SK-N-SH (cell line): ENCODE data around the gene PDXDC1. TPM values are rescaled to one million over a fixed set of nuclear protein-coding genes. Genes with fewer than 3 reads are reported as not detected.
A peak's percentile ranks its signal among the peaks of the same experiment; 100 is the strongest.
"Not testable (repeated sequence)": the region's sequence is repeated elsewhere in the genome, so short reads cannot be mapped to it uniquely, and the experiment has no call there.

Source experiments
- CTCF ChIA-PET: fragments of 300-600, 350-600 bp; formaldehyde crosslinking; extraction: SDS; loops from one replicate; lab custom pipeline; 2021; lab: Yijun Ruan, JAX
- POLR2A ChIA-PET: fragments of 350-600 bp; sonication (Branson Sonifier 250); formaldehyde crosslinking; extraction: SDS; loops from one replicate; lab custom pipeline; 2020; ENCODE audit warnings: antibody characterized with exemption, inconsistent platforms; lab: Yijun Ruan, JAX
- DNase-seq: peaks from one replicate; pipeline ENCODE4 v3.0.0; 2012
- H2AFZ ChIP-seq: fragments of 200-600 bp; sonication (generic); 2 replicates; pipeline ENCODE4 v1.8.1; 2016; ENCODE audit warnings: antibody characterized with exemption, mild to moderate bottlenecking, low read depth
- H3F3A ChIP-seq: fragments of 200-600 bp; sonication (generic); replicated peaks from 2 replicates; pipeline ENCODE3; 2016; ENCODE audit warnings: antibody characterized with exemption, mild to moderate bottlenecking; ENCODE audit not compliant: insufficient read depth
- H3K27ac ChIP-seq, 2 experiments: fragments of 200-500 bp in 1 of 2; fragments of 200-600 bp in 1 of 2; sonication (Bioruptor generic) in 1 of 2; sonication (generic), shearing (Covaris generic) in 1 of 2; 2 replicates each; pipeline versions ENCODE4 v1.5.1 to v1.6.1; 2014 to 2016; ENCODE audit warnings: low read depth in 2 of 2, inconsistent platforms in 1 of 2, low read length in 1 of 2, mild to moderate bottlenecking in 1 of 2, mixed read lengths in 1 of 2
- H3K27me3 ChIP-seq: fragments of 200-600 bp; sonication (generic), shearing (Covaris generic); 2 replicates; pipeline ENCODE4 v1.6.1; 2016; ENCODE audit warnings: mixed run types; ENCODE audit not compliant: insufficient read depth
- H3K36me3 ChIP-seq, 2 experiments: fragments of 200-500 bp in 1 of 2; fragments of 200-600 bp in 1 of 2; sonication (Bioruptor generic) in 1 of 2; sonication (generic) in 1 of 2; replicated peaks in 1 of 2; 2 replicates each; pipeline versions ENCODE3 to v1.5.1; 2014 to 2016; ENCODE audit warnings: low read length in 1 of 2, mild to moderate bottlenecking in 1 of 2; ENCODE audit not compliant: insufficient read depth in 2 of 2, control insufficient read depth in 1 of 2
- H3K4me1 ChIP-seq, 2 experiments: fragments of 200-500 bp in 1 of 2; fragments of 200-600 bp in 1 of 2; sonication (Bioruptor generic) in 1 of 2; sonication (generic), shearing (Covaris generic) in 1 of 2; 2 replicates each; pipeline versions ENCODE4 v1.5.1 to v1.6.1; 2014 to 2016; ENCODE audit warnings: low read depth in 1 of 2, low read length in 1 of 2, mixed run types in 1 of 2; ENCODE audit not compliant: insufficient read depth in 2 of 2, control insufficient read depth in 1 of 2
- H3K4me2 ChIP-seq: fragments of 200-600 bp; sonication (generic), shearing (Covaris generic); 2 replicates; pipeline ENCODE4 v1.6.1; 2017; ENCODE audit warnings: mixed run types
- H3K4me3 ChIP-seq, 2 experiments: fragments of 200-500 bp in 1 of 2; fragments of 200-600 bp in 1 of 2; sonication (Bioruptor generic) in 1 of 2; sonication (generic), shearing (Covaris generic) in 1 of 2; 2 replicates each; pipeline versions ENCODE4 v1.5.1 to v1.8.1; 2014 to 2016; ENCODE audit warnings: low read depth in 2 of 2, inconsistent platforms in 1 of 2, low read length in 1 of 2, mild to moderate bottlenecking in 1 of 2, mixed read lengths in 1 of 2, moderate library complexity in 1 of 2
- H3K79me2 ChIP-seq: fragments of 200-600 bp; sonication (generic); 2 replicates; pipeline ENCODE4 v1.8.1; 2017; ENCODE audit warnings: mild to moderate bottlenecking; ENCODE audit not compliant: insufficient read depth
- H3K9ac ChIP-seq: fragments of 200-600 bp; sonication (generic); 2 replicates; pipeline ENCODE4 v1.6.1; 2017; ENCODE audit warnings: mixed run types
- H3K9me2 ChIP-seq: fragments of 200-600 bp; sonication (generic); 2 replicates; pipeline ENCODE4 v1.6.1; 2017; ENCODE audit warnings: mixed run types
- H3K9me3 ChIP-seq: fragments of 200-600 bp; sonication (generic); 2 replicates; pipeline ENCODE4 v1.6.1; 2017; ENCODE audit warnings: mixed run types, mild to moderate bottlenecking, moderate library complexity
- H4K20me1 ChIP-seq: fragments of 200-600 bp; sonication (generic); 2 replicates; pipeline ENCODE4 v1.6.1; 2017; ENCODE audit warnings: mild to moderate bottlenecking, mixed run types; ENCODE audit not compliant: insufficient read depth
- ELF1 ChIP-seq: IDR thresholded peaks from 2 replicates; pipeline ENCODE4 v1.4.0; 2012
- EZH2phosphoT487 ChIP-seq: fragments of 200-600 bp; sonication (generic); IDR thresholded peaks from 2 replicates; pipeline ENCODE4 v1.6.1; 2017; ENCODE audit warnings: low read depth, mixed run types, mild to moderate bottlenecking, antibody characterized with exemption, moderate library complexity, borderline replicate concordance
- FOSL2 ChIP-seq: IDR thresholded peaks from 2 replicates; pipeline ENCODE4 v1.4.0; 2012; ENCODE audit warnings: low read depth, mild to moderate bottlenecking, moderate library complexity, borderline replicate concordance
- FOXM1 ChIP-seq: IDR thresholded peaks from 2 replicates; pipeline ENCODE4 v1.4.0; 2012; ENCODE audit warnings: low read depth, mild to moderate bottlenecking
- NRF1 ChIP-seq: IDR thresholded peaks from 2 replicates; pipeline ENCODE4 v1.6.1; 2012; ENCODE audit warnings: low read depth, mild to moderate bottlenecking, low read length
- RAD21 ChIP-seq: IDR thresholded peaks from 2 replicates; pipeline ENCODE4 v1.6.1; 2012; ENCODE audit warnings: mild to moderate bottlenecking, low read length
- RCOR1 ChIP-seq: fragments of 150-350 bp; IDR thresholded peaks from 2 replicates; pipeline ENCODE4 v1.6.1; 2017; ENCODE audit warnings: antibody characterized with exemption, low read length
- REST ChIP-seq: IDR thresholded peaks from 2 replicates; pipeline ENCODE4 v1.6.1; 2012; ENCODE audit warnings: mild to moderate bottlenecking, low read depth, low read length, moderate library complexity
- SIN3A ChIP-seq: IDR thresholded peaks from 2 replicates; pipeline ENCODE4 v1.6.1; 2012; ENCODE audit warnings: low read depth, mild to moderate bottlenecking, low read length, moderate library complexity, borderline replicate concordance
- TAF1 ChIP-seq: IDR thresholded peaks from 2 replicates; pipeline ENCODE4 v1.6.1; 2012; ENCODE audit warnings: low read depth, mild to moderate bottlenecking, low read length, moderate library complexity, borderline replicate concordance
- WGBS: methylation state at CpG from one replicate; pipeline ENCODE4 v1.1.6; 2017; ENCODE audit warnings: low lambda C conversion rate; 5-methylcytosine and 5-hydroxymethylcytosine counted together
- polyA plus RNA-seq, 3 experiments: library from polyadenylated mRNA; depleted of rRNA; stranded (reverse); fragments of >200 nt; gene quantifications; 2 replicates each; pipeline ENCODE4 v1.2.3, GENCODE V29; 2012

PDXDC1 gene
- polyA plus RNA-seq, 1 of the 3 experiments (the other 2 are of a cell fraction), result 37.4 TPM

GRCh38 chr16:14965328-14965727, 9.5 kb upstream of the PDXDC1 start:
- WGBS, result 86% methylated on average over 17 of the region's 17 CpGs
- TF ChIP-seq RAD21 (no peak), ELF1 (no peak), NRF1 (no peak), EZH2phosphoT487 (no peak), SIN3A (no peak), TAF1 (no peak), FOSL2 (no peak), REST (no peak), FOXM1 (no peak), RCOR1 (no peak)
- peaks cover 7% of the 10 kb centered on the region; the same call in 1 of the 2 replicates for H3K9me3 ChIP-seq
- H3K4me1 ChIP-seq, result no peaks in the 10 kb centered on the region
- CTCF ChIA-PET, result no interaction called here
- H3K36me3 ChIP-seq, result no peaks in the 10 kb centered on the region
- DNase-seq, result no peak
- H3K79me2 ChIP-seq, result no peaks in the 10 kb centered on the region
- no peak overlapping the region for H3K9ac ChIP-seq
- H3K4me2 ChIP-seq, result no peak overlapping the region
- POLR2A ChIA-PET, result no interaction called here
- no peak overlapping the region for H3K27ac ChIP-seq
- H4K20me1 ChIP-seq, result no peaks in the 10 kb centered on the region
- no peak overlapping the region for H2AFZ ChIP-seq
- no peaks in the 10 kb centered on the region for H3K9me2 ChIP-seq
- no peak overlapping the region for H3K4me3 ChIP-seq
- no peaks in the 10 kb centered on the region for H3K27me3 ChIP-seq
- no peaks in the 10 kb centered on the region for H3F3A ChIP-seq

GRCh38 chr16:14969795-14970194, 5.0 kb upstream of the PDXDC1 start:
- H3K9me3 ChIP-seq, H3K79me2 ChIP-seq, DNase-seq, H3K9me2 ChIP-seq, H3K9ac ChIP-seq, POLR2A ChIA-PET, H3K4me3 ChIP-seq, H3F3A ChIP-seq, H3K4me2 ChIP-seq, H2AFZ ChIP-seq, H3K27ac ChIP-seq, CTCF ChIA-PET, H4K20me1 ChIP-seq, H3K27me3 ChIP-seq, H3K4me1 ChIP-seq, H3K36me3 ChIP-seq: not testable (repeated sequence)
- 94% methylated on average over 3 of the region's 3 CpGs for WGBS

GRCh38 chr16:14971621-14972228, 3.1 kb upstream of the PDXDC1 start:
- peaks cover 22% of the 10 kb centered on the region for H3K79me2 ChIP-seq
- H3K4me1 ChIP-seq, POLR2A ChIA-PET, H3K4me2 ChIP-seq, H3K36me3 ChIP-seq, H3K27ac ChIP-seq, H3K4me3 ChIP-seq, H4K20me1 ChIP-seq, H3K9me2 ChIP-seq, H3K9ac ChIP-seq, CTCF ChIA-PET, H3K9me3 ChIP-seq, H3F3A ChIP-seq, DNase-seq, H2AFZ ChIP-seq, H3K27me3 ChIP-seq: not testable (repeated sequence)
- WGBS, result 87% methylated on average over 12 of the region's 12 CpGs

GRCh38 chr16:14973785-14974322, 972 bp upstream of the PDXDC1 start:
- DNase-seq, H3K4me1 ChIP-seq, H3F3A ChIP-seq, H3K27ac ChIP-seq, H3K36me3 ChIP-seq, H3K27me3 ChIP-seq, H3K9me2 ChIP-seq, H3K9me3 ChIP-seq, POLR2A ChIA-PET, CTCF ChIA-PET: not testable (repeated sequence)
- Histone ChIP-seq H4K20me1 (peaks cover 24% of the 10 kb centered on the region), H3K4me3 (peak overlapping the region; percentile 79 to 89), H3K9ac (peak overlapping the region; percentile 95; the same call in 1 of the 2 replicates), H3K4me2 (peak overlapping the region; percentile 82), H3K79me2 (peaks cover 43% of the 10 kb centered on the region), H2AFZ (peak overlapping the region; percentile 97; the same call in 1 of the 2 replicates)
- WGBS, result 62% methylated on average over 14 of the region's 14 CpGs
